SK-N-SH (cell line): ENCODE measurements around the gene ZP2.

Experiments used
- GABPA ChIP-seq: IDR thresholded peaks from 2 replicates; pipeline ENCODE4 v1.4.0; 2012; ENCODE audit warnings: low read depth, mild to moderate bottlenecking
- NFIC ChIP-seq: IDR thresholded peaks from 2 replicates; pipeline ENCODE4 v1.4.0; 2012; ENCODE audit warnings: borderline replicate concordance
- NRF1 ChIP-seq: IDR thresholded peaks from 2 replicates; pipeline ENCODE4 v1.6.1; 2012; ENCODE audit warnings: low read depth, mild to moderate bottlenecking, low read length
- SIN3A ChIP-seq: IDR thresholded peaks from 2 replicates; pipeline ENCODE4 v1.6.1; 2012; ENCODE audit warnings: low read depth, mild to moderate bottlenecking, low read length, moderate library complexity, borderline replicate concordance
- YY1 ChIP-seq: IDR thresholded peaks from 2 replicates; pipeline ENCODE4 v1.4.0; 2012; ENCODE audit warnings: low read depth, mild to moderate bottlenecking
- TF ChIP-seq, protein P1 (sequence below): IDR thresholded peaks from 2 replicates; pipeline ENCODE4 v1.4.0; 2012; ENCODE audit warnings: low read depth
- TF ChIP-seq, protein P2 (sequence below): fragments of 200-600 bp; sonication (generic); IDR thresholded peaks from 2 replicates; pipeline ENCODE4 v1.6.1; 2017; ENCODE audit warnings: antibody characterized with exemption, mild to moderate bottlenecking, moderate library complexity
- TF ChIP-seq, protein P3 (sequence below): IDR thresholded peaks from 2 replicates; pipeline ENCODE4; 2012
- TF ChIP-seq, protein P4 (sequence below): fragments of 150-350 bp; IDR thresholded peaks from 2 replicates; pipeline ENCODE4 v1.6.1; 2016; ENCODE audit warnings: mild to moderate bottlenecking, low read depth, low read length
- TF ChIP-seq, protein P5 (sequence below): IDR thresholded peaks from 2 replicates; pipeline ENCODE4 v1.4.0; 2012; ENCODE audit warnings: low read depth, borderline replicate concordance
- TF ChIP-seq, protein P6 (sequence below): IDR thresholded peaks from 2 replicates; pipeline ENCODE4 v1.6.1; 2012; ENCODE audit warnings: mild to moderate bottlenecking, low read depth, low read length, moderate library complexity

DNA sequence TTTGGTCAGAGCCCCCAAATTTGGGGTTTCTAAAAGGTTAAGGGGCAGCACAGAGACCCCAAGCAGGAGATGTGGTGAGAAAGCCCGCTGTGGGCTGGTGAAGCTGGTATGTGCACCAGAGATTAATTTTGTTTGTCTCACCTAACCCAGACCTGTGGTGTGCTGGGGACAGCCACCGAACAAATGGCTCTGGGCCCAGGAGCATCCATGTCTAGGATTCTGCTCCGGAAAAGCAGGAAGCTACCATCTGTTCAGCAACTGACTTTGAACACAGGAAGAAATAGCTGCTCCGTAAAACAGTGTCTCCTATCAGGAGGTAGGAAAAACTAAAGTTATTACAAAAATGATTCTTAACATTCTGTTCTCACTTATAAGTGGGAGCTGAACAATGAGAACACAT, 2.7 kb upstream of the ZP2 start:
- TF ChIP-seq NRF1: no peak
- no peak for TF ChIP-seq NFIC
- TF ChIP-seq, protein P1, sequence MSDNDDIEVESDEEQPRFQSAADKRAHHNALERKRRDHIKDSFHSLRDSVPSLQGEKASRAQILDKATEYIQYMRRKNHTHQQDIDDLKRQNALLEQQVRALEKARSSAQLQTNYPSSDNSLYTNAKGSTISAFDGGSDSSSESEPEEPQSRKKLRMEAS: no peak
- TF ChIP-seq, protein P2, sequence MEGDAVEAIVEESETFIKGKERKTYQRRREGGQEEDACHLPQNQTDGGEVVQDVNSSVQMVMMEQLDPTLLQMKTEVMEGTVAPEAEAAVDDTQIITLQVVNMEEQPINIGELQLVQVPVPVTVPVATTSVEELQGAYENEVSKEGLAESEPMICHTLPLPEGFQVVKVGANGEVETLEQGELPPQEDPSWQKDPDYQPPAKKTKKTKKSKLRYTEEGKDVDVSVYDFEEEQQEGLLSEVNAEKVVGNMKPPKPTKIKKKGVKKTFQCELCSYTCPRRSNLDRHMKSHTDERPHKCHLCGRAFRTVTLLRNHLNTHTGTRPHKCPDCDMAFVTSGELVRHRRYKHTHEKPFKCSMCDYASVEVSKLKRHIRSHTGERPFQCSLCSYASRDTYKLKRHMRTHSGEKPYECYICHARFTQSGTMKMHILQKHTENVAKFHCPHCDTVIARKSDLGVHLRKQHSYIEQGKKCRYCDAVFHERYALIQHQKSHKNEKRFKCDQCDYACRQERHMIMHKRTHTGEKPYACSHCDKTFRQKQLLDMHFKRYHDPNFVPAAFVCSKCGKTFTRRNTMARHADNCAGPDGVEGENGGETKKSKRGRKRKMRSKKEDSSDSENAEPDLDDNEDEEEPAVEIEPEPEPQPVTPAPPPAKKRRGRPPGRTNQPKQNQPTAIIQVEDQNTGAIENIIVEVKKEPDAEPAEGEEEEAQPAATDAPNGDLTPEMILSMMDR: no peak
- TF ChIP-seq, protein P3, sequence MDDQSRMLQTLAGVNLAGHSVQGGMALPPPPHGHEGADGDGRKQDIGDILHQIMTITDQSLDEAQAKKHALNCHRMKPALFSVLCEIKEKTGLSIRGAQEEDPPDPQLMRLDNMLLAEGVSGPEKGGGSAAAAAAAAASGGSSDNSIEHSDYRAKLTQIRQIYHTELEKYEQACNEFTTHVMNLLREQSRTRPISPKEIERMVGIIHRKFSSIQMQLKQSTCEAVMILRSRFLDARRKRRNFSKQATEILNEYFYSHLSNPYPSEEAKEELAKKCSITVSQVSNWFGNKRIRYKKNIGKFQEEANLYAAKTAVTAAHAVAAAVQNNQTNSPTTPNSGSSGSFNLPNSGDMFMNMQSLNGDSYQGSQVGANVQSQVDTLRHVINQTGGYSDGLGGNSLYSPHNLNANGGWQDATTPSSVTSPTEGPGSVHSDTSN: no peak
- no peak for TF ChIP-seq SIN3A
- TF ChIP-seq, protein P4, sequence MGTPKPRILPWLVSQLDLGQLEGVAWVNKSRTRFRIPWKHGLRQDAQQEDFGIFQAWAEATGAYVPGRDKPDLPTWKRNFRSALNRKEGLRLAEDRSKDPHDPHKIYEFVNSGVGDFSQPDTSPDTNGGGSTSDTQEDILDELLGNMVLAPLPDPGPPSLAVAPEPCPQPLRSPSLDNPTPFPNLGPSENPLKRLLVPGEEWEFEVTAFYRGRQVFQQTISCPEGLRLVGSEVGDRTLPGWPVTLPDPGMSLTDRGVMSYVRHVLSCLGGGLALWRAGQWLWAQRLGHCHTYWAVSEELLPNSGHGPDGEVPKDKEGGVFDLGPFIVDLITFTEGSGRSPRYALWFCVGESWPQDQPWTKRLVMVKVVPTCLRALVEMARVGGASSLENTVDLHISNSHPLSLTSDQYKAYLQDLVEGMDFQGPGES: no peak
- TF ChIP-seq, protein P5, sequence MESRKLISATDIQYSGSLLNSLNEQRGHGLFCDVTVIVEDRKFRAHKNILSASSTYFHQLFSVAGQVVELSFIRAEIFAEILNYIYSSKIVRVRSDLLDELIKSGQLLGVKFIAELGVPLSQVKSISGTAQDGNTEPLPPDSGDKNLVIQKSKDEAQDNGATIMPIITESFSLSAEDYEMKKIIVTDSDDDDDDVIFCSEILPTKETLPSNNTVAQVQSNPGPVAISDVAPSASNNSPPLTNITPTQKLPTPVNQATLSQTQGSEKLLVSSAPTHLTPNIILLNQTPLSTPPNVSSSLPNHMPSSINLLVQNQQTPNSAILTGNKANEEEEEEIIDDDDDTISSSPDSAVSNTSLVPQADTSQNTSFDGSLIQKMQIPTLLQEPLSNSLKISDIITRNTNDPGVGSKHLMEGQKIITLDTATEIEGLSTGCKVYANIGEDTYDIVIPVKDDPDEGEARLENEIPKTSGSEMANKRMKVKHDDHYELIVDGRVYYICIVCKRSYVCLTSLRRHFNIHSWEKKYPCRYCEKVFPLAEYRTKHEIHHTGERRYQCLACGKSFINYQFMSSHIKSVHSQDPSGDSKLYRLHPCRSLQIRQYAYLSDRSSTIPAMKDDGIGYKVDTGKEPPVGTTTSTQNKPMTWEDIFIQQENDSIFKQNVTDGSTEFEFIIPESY: no peak
- TF ChIP-seq YY1: no peak
- TF ChIP-seq, protein P6, sequence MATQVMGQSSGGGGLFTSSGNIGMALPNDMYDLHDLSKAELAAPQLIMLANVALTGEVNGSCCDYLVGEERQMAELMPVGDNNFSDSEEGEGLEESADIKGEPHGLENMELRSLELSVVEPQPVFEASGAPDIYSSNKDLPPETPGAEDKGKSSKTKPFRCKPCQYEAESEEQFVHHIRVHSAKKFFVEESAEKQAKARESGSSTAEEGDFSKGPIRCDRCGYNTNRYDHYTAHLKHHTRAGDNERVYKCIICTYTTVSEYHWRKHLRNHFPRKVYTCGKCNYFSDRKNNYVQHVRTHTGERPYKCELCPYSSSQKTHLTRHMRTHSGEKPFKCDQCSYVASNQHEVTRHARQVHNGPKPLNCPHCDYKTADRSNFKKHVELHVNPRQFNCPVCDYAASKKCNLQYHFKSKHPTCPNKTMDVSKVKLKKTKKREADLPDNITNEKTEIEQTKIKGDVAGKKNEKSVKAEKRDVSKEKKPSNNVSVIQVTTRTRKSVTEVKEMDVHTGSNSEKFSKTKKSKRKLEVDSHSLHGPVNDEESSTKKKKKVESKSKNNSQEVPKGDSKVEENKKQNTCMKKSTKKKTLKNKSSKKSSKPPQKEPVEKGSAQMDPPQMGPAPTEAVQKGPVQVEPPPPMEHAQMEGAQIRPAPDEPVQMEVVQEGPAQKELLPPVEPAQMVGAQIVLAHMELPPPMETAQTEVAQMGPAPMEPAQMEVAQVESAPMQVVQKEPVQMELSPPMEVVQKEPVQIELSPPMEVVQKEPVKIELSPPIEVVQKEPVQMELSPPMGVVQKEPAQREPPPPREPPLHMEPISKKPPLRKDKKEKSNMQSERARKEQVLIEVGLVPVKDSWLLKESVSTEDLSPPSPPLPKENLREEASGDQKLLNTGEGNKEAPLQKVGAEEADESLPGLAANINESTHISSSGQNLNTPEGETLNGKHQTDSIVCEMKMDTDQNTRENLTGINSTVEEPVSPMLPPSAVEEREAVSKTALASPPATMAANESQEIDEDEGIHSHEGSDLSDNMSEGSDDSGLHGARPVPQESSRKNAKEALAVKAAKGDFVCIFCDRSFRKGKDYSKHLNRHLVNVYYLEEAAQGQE: no peak
- TF ChIP-seq GABPA: no peak
